ENCODE results near the gene CASK.

The CASK gene

DNA sequence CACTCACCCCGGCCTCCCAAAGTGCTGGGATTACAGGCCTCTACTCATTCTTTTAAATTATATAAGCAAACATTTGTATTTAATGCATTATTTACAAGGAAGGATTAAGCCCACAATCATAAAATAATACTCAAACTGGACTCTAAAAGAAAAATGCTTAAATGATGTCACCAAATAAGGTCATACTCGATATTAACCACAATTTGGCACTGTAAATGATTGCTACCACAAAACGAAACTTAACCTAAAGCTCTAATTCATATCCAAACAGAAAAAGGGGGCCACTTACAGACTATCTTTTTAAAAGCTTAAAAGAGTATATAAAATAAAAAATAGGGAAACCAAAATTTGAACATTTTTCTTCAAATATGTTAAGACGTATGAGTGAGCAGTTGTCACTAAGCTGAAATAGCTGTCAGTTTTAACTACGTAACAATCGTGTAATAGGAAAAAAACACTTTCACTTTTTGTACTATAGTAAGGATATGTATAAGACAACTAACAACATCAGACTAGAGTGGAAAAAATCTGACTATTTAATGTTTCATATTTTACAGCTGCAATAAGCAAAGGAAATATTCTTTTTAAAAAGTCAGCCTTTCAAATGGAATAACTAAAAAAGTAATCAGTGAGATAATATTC, 342.8 kb downstream of the CASK start:
- TF ChIP-seq TAF1 (IDR thresholded peaks at IDR 0.05; ENCODE audit: borderline replicate concordance, low read depth, low read length): no peak
- TF ChIP-seq POLR2AphosphoS5 (IDR thresholded peaks at IDR 0.05; ENCODE audit: low read depth, low read length): no peak
- TF ChIP-seq POLR2A (IDR thresholded peaks at IDR 0.05; ENCODE audit: low read depth, low read length): no peak
- DNase-seq (ENCODE audit: insufficient read length) (no peak), FAIRE-seq (no peak)

DNA sequence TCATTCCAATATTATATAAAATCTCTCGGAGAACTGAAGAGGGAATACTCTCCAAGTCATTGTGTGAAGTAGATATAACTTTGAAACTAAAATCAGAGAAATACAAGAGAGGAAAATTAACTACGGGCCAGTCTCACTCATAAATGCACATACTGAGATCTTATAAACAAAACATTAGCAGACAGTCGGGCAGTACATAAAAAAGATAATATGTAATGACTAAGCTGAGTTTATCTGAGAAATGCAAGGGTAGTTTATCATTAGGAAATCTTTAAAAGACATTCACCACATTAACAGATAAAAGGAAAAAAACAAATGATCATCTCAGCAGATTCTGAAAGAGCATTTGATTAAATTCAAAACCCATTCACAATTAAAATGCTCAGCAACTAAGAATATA, 359.5 kb downstream of the CASK start:
- FAIRE-seq (no peak), DNase-seq (ENCODE audit: insufficient read length) (no peak)

DNA sequence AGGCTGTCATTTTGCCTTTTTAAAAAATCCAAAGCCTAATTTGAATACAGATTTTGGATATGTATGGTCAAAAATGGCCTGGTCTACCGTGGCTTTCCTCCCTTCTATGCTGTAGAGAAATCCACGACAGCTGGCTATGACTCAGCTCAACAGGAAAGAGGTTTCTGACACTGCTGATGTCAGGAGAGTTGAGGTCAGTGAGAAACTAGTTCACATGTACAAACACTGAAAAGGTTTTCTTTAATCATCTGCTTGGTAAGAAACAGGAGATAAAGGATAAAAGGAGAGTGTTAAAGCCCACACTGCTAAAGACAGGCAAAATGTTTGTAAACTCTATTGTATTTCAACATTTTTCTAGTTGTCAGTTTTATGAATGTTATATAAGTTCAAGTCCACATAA, 362.3 kb downstream of the CASK start:
- no peak for TF ChIP-seq POLR2A (IDR thresholded peaks at IDR 0.05; ENCODE audit: low read depth, low read length)
- DNase-seq (ENCODE audit: insufficient read length): peak; percentile 5
- FAIRE-seq: peak; percentile 81

More for the DNA sequence above, 359.5 kb downstream of the CASK start:
- TF ChIP-seq TAF1 (IDR thresholded peaks at IDR 0.05; ENCODE audit: borderline replicate concordance, low read depth, low read length) (no peak), POLR2A (IDR thresholded peaks at IDR 0.05; ENCODE audit: low read depth, low read length) (no peak), POLR2AphosphoS5 (IDR thresholded peaks at IDR 0.05; ENCODE audit: low read depth, low read length) (no peak)

DNA sequence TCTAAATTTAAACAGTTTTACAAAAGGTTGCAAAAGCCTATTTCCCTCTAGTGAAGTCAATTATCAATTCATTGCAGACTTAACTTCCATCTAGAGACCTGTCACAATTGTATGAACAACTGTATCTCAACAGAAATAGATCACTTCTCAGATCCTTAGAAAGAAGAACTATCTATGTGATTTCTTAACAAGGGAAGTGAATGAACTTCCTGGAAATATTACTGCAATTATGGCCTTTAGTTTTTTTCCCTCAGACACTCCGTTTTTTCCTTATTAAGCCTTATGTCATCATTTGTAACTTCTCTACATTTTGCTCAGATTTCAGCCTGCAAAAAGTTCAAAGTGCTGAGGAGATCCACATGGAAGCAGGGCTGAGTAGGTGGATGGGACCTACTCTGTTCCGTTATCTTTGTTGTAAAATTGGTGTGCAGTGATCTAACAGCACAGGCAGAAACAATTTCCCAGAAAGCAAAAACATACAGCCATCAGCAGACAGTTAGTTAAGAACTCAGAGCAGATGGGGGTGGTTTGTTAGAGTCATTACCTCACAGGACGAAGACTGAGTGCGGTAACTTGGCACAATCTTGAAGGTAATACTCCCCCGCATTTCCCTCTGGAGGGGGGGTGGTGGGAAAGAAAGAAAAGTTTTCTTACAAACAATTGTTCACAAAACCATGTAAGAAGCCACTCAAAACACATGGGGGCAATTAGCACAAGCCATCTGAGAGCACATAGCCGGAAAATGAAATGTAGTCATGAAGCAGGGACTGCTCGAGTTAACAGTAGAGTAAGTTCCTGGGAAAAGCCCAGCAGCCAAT, 363.9 kb downstream of the CASK start:
- FAIRE-seq (peak; percentile 60), DNase-seq (ENCODE audit: insufficient read length) (no peak)
- no peak for TF ChIP-seq POLR2A (IDR thresholded peaks at IDR 0.05; ENCODE audit: low read depth, low read length)
- no peak for TF ChIP-seq TAF1 (IDR thresholded peaks at IDR 0.05; ENCODE audit: borderline replicate concordance, low read depth, low read length)
- no peak for TF ChIP-seq POLR2AphosphoS5 (IDR thresholded peaks at IDR 0.05; ENCODE audit: low read depth, low read length)

DNA sequence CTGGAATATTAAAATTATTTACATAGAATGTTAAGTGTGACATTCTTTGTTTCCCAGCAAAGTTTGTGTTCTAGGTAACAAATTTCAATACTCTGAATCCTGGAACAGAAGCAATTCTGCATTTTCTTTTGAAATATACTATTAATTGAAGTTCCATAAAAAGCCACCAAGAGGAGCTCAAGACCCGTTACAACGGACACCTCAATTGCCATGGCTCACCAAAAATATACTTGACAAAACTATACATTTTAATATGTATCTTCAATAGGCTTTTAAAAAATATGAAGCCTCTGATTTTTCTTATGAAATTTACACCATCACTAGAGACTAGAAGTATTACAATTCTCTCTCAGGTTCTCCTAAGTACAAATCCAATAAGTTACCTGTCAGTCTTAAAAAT, 364.8 kb downstream of the CASK start:
- TF ChIP-seq POLR2AphosphoS5 (IDR thresholded peaks at IDR 0.05; ENCODE audit: low read depth, low read length): no peak
- TF ChIP-seq POLR2A (IDR thresholded peaks at IDR 0.05; ENCODE audit: low read depth, low read length): no peak
- TF ChIP-seq TAF1 (IDR thresholded peaks at IDR 0.05; ENCODE audit: borderline replicate concordance, low read depth, low read length): no peak
- FAIRE-seq (no peak), DNase-seq (ENCODE audit: insufficient read length) (no peak)

DNA sequence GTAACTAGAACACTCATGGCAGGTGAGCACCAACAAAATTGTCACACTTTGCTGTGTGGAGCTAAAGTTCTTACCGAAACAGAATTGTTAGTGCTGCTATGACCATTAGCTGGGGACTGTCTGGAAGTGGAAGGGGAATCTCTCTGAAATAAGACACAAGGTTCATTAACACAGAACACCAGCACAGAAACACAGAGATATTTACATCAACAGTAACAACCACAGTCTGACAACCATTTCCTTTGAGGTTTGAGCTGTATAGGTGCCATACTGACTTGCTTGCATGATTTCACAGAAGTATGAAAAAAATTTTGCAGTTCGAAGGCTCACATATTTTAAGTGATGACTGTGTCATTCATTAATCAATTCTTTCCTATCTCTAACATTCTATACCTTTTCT, 366.4 kb downstream of the CASK start:
- DNase-seq (ENCODE audit: insufficient read length) (no peak), FAIRE-seq (no peak)
- TF ChIP-seq POLR2A (IDR thresholded peaks at IDR 0.05; ENCODE audit: low read depth, low read length): no peak
- no peak for TF ChIP-seq POLR2AphosphoS5 (IDR thresholded peaks at IDR 0.05; ENCODE audit: low read depth, low read length)

DNA sequence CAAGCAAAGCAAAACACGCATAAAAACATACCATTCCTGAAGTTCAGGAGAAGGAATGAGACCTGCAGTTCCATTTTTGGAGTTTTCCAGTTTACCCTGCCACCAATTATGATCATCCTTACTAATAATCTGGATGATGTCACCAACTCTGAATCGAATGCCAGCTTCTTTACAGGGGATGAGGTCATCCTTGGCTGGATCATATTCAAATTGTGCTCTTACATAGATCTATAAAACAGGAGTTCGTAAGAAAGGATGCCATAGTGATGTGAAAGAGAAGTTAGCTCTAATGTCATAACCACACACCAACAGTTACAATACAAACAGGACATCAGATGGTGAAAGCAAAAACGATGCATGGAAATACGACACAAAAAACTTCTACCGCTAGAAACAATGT, 369.7 kb downstream of the CASK start:
- DNase-seq (ENCODE audit: insufficient read length): no peak
- TF ChIP-seq TAF1 (IDR thresholded peaks at IDR 0.05; ENCODE audit: borderline replicate concordance, low read depth, low read length) (no peak), POLR2AphosphoS5 (IDR thresholded peaks at IDR 0.05; ENCODE audit: low read depth, low read length) (no peak), POLR2A (IDR thresholded peaks at IDR 0.05; ENCODE audit: low read depth, low read length) (no peak)
- no peak for FAIRE-seq

DNA sequence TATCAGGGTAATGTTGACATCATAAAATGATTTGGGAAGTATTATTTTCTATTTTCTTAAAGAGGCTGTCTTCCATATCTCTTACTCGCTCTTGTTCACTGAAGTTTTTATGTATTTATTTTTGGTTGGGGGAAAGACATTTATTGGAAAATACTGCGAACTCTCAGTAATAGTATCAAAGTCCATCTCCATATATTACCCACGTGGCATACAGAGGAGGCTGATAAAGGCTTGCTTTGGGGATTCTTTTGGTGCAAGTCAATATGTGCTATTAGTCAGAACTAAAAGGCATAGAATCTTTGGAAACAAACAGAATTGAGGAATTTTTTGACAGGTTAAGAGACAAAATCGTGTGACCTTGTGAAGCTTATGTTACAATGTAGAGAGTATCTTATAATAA, 374.9 kb downstream of the CASK start:
- no peak for DNase-seq (ENCODE audit: insufficient read length)
- FAIRE-seq: no peak
- TF ChIP-seq POLR2AphosphoS5 (IDR thresholded peaks at IDR 0.05; ENCODE audit: low read depth, low read length) (no peak), TAF1 (IDR thresholded peaks at IDR 0.05; ENCODE audit: borderline replicate concordance, low read depth, low read length) (no peak), POLR2A (IDR thresholded peaks at IDR 0.05; ENCODE audit: low read depth, low read length) (no peak)

DNA sequence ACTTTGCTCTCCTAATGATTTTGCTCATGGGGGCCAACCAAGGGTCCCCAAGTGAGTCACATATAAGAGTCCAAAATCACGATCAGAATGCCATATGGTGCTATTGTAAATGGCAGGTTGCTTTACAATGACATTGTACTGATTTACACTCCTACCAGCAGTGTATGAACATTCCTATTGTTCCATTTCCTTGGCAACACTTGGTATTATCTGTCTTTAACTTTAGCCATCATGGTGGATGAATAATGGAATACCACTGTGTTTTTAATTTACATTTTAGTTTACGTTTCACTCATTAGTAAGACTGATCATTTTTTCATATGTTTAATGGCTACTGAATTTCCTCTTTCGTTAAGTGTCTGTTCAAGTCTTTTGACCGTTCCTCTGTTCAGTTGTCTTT, 379.7 kb downstream of the CASK start:
- TF ChIP-seq POLR2AphosphoS5 (IDR thresholded peaks at IDR 0.05; ENCODE audit: low read depth, low read length): no peak
- TF ChIP-seq TAF1 (IDR thresholded peaks at IDR 0.05; ENCODE audit: borderline replicate concordance, low read depth, low read length): no peak
- TF ChIP-seq POLR2A (IDR thresholded peaks at IDR 0.05; ENCODE audit: low read depth, low read length): no peak
- FAIRE-seq (no peak), DNase-seq (ENCODE audit: insufficient read length) (no peak)

DNA sequence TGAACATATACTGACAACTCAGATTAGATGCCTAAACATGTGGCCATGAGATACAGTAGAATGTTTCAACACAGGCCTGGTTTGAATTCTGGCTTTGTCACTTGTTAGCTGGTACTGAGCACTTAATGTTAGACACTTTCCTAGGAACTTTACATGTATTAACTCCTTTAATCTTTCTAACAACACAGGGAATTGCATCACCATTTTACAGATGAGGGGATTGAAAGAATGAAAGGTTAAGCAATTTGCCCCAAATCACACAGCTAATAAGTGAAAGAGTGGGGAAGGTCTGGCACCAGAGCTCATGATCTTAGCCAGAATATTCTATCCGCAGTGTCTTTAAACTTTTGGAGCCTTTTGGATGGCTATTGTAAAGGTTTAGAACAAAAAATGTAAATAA, 380.3 kb downstream of the CASK start:
- FAIRE-seq (no peak), DNase-seq (ENCODE audit: insufficient read length) (no peak)
- TF ChIP-seq POLR2AphosphoS5 (IDR thresholded peaks at IDR 0.05; ENCODE audit: low read depth, low read length) (no peak), POLR2A (IDR thresholded peaks at IDR 0.05; ENCODE audit: low read depth, low read length) (no peak), TAF1 (IDR thresholded peaks at IDR 0.05; ENCODE audit: borderline replicate concordance, low read depth, low read length) (no peak)

DNA sequence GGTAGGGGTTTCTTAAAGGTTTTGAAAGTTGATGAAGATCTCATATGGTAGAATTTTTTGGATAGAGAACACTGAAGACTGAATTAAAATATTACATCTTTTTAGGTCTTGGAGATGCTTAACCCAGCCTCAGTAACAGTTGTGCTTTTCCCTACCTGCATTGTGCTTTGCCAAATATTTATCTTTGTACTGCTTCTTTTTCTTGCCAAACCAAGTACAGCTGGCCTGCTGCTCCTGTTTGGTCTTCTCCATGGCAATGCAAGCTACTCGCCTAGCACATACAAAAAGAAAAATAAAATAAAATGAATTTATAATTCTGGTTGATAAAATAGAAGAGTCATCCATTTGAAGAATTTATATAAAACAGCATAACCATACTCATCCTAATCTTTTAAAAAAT, 380.8 kb downstream of the CASK start:
- no peak for TF ChIP-seq POLR2A (IDR thresholded peaks at IDR 0.05; ENCODE audit: low read depth, low read length)
- TF ChIP-seq TAF1 (IDR thresholded peaks at IDR 0.05; ENCODE audit: borderline replicate concordance, low read depth, low read length): no peak
- DNase-seq (ENCODE audit: insufficient read length): no peak
- FAIRE-seq: no peak

DNA sequence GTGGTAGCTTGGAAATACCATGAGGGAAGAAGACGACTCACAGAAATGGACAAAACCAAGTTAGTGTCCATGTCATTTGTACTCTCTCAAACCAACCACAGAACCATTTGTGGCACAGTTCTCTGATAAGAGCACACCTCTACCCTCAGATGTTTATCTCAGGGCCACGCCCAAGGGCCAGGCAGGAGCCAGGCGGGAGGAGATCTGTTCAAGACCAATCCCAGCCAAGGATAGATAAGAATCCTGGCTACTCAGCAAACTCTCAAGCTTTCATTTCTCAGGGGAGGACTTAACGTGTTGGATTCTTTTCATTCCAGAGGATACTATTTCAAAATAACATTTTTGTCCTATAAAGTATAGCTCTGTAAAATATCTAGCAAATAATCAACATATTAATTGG, 381.2 kb downstream of the CASK start:
- TF ChIP-seq POLR2A (IDR thresholded peaks at IDR 0.05; ENCODE audit: low read depth, low read length) (no peak), TAF1 (IDR thresholded peaks at IDR 0.05; ENCODE audit: borderline replicate concordance, low read depth, low read length) (no peak), POLR2AphosphoS5 (IDR thresholded peaks at IDR 0.05; ENCODE audit: low read depth, low read length) (no peak)
- no peak for DNase-seq (ENCODE audit: insufficient read length)
- FAIRE-seq: no peak
